ENCODE results near the gene DRD4.
A peak's percentile ranks its signal among the peaks of the same experiment; 100 is the strongest.

DRD4 gene

GRCh38 chr11:656866-657265 lies 19.8 kb downstream of the DRD4 start:
- DNase-seq (ENCODE audit: low read depth) = no peak
- in situ Hi-C loops (cut with HindIII; ENCODE audit: low sequenced_read_pairs) = loop anchor here (25.0 kb wide), 1 partner anchor 105 kb away; no protein-coding TSS in a partner anchor

GRCh38 chr11:657691-658126 lies 20.6 kb downstream of the DRD4 start:
- no peak for TF ChIP-seq CTCF (IDR thresholded peaks at IDR 0.05; ENCODE audit: low read depth, low read length, missing control alignments)
- in situ Hi-C loops (cut with HindIII; ENCODE audit: low sequenced_read_pairs) = loop anchor here (25.0 kb wide), 1 partner anchor 105 kb away; no protein-coding TSS in a partner anchor
- no peak overlapping the region for H3K4me3 ChIP-seq (ENCODE audit: low read depth, low read length)
- no peak for DNase-seq (ENCODE audit: low read depth)

More at GRCh38 chr11:656866-657265, 19.8 kb downstream of the DRD4 start:
- TF ChIP-seq CTCF (IDR thresholded peaks at IDR 0.05; ENCODE audit: low read depth, low read length, missing control alignments) = no peak
- H3K4me3 ChIP-seq (ENCODE audit: low read depth, low read length) = no peak overlapping the region

GRCh38 chr11:659532-660085 lies 22.5 kb downstream of the DRD4 start:
- in situ Hi-C loops (cut with HindIII; ENCODE audit: low sequenced_read_pairs) = loop anchor here (25.0 kb wide), 1 partner anchor 103 kb away; no protein-coding TSS in a partner anchor
- no peak for TF ChIP-seq CTCF (IDR thresholded peaks at IDR 0.05; ENCODE audit: low read depth, low read length, missing control alignments)
- no peak overlapping the region for H3K4me3 ChIP-seq (ENCODE audit: low read depth, low read length)
- no peak for DNase-seq (ENCODE audit: low read depth)

GRCh38 chr11:660281-660680 lies 23.2 kb downstream of the DRD4 start:
- H3K4me3 ChIP-seq (ENCODE audit: low read depth, low read length) = no peak overlapping the region
- no peak for TF ChIP-seq CTCF (IDR thresholded peaks at IDR 0.05; ENCODE audit: low read depth, low read length, missing control alignments)
- DNase-seq (ENCODE audit: low read depth) = no peak

GRCh38 chr11:660681-661444 lies 23.8 kb downstream of the DRD4 start:
- TF ChIP-seq CTCF (IDR thresholded peaks at IDR 0.05; ENCODE audit: low read depth, low read length, missing control alignments) = no peak
- H3K4me3 ChIP-seq (ENCODE audit: low read depth, low read length) = no peak overlapping the region
- DNase-seq (ENCODE audit: low read depth) = no peak
- in situ Hi-C loops (cut with HindIII; ENCODE audit: low sequenced_read_pairs) = loop anchor here (25.0 kb wide), 1 partner anchor 101 kb away; no protein-coding TSS in a partner anchor

More at GRCh38 chr11:660281-660680, 23.2 kb downstream of the DRD4 start:
- in situ Hi-C loops (cut with HindIII; ENCODE audit: low sequenced_read_pairs) = loop anchor here (25.0 kb wide), 1 partner anchor 102 kb away; no protein-coding TSS in a partner anchor

- in situ Hi-C loops (cut with HindIII; ENCODE audit: low sequenced_read_pairs) = loop anchor here (25.0 kb wide), 1 partner anchor 100 kb away; no protein-coding TSS in a partner anchor
- peak; percentile 68 for TF ChIP-seq CTCF (IDR thresholded peaks at IDR 0.05; ENCODE audit: low read depth, low read length, missing control alignments)
- DNase-seq (ENCODE audit: low read depth) = peak; percentile 18
- H3K4me3 ChIP-seq (ENCODE audit: low read depth, low read length) = no peak overlapping the region
Observed at GRCh38 chr11:662689-663274, 25.7 kb downstream of the DRD4 start.

Measured in astrocyte of the cerebellum (primary cell).